ENCODE results near the gene SRRM4.

Gene SRRM4

GRCh38 chr12:118981285-118982211, at the start of gene SRRM4:
TSS of gene SRRM4 (plus strand) at chr12:118981541. CDS start at chr12:118981883, 342 bp downstream.
- TF ChIP-seq CTCF (IDR thresholded peaks at IDR 0.05; ENCODE audit: control insufficient read depth, extremely low read depth, insufficient read depth) = no peak
- DNase-seq (ENCODE audit: low read depth) = no peak
- H3K4me3 ChIP-seq (ENCODE audit: low read depth, low read length) = no peak within 1 kb of the TSS

- no peak for DNase-seq (ENCODE audit: low read depth)
- TF ChIP-seq CTCF (IDR thresholded peaks at IDR 0.05; ENCODE audit: control insufficient read depth, extremely low read depth, insufficient read depth) = no peak
- no peak overlapping the region for H3K4me3 ChIP-seq (ENCODE audit: low read depth, low read length)
These were observed 35.1 kb upstream of the SRRM4 start for GRCh38 chr12:118946256-118946655.

- no peak overlapping the region for H3K4me3 ChIP-seq (ENCODE audit: low read depth, low read length)
- no peak for DNase-seq (ENCODE audit: low read depth)
- TF ChIP-seq CTCF (IDR thresholded peaks at IDR 0.05; ENCODE audit: control insufficient read depth, extremely low read depth, insufficient read depth) = no peak
These were observed 22.8 kb upstream of the SRRM4 start for GRCh38 chr12:118958520-118958919.

- H3K4me3 ChIP-seq (ENCODE audit: low read depth, low read length) = no peak overlapping the region
- no peak for TF ChIP-seq CTCF (IDR thresholded peaks at IDR 0.05; ENCODE audit: control insufficient read depth, extremely low read depth, insufficient read depth)
- no peak for DNase-seq (ENCODE audit: low read depth)
These were observed 22.0 kb upstream of the SRRM4 start for GRCh38 chr12:118959348-118959747.

GRCh38 chr12:118959985-118960560, 21.3 kb upstream of the SRRM4 start:
- DNase-seq (ENCODE audit: low read depth) = no peak
- H3K4me3 ChIP-seq (ENCODE audit: low read depth, low read length) = no peak overlapping the region

GRCh38 chr12:118960865-118961264, 20.5 kb upstream of the SRRM4 start:
- TF ChIP-seq CTCF (IDR thresholded peaks at IDR 0.05; ENCODE audit: control insufficient read depth, extremely low read depth, insufficient read depth) = no peak
- H3K4me3 ChIP-seq (ENCODE audit: low read depth, low read length) = no peak overlapping the region
- DNase-seq (ENCODE audit: low read depth) = no peak

More at GRCh38 chr12:118959985-118960560, 21.3 kb upstream of the SRRM4 start:
- TF ChIP-seq CTCF (IDR thresholded peaks at IDR 0.05; ENCODE audit: control insufficient read depth, extremely low read depth, insufficient read depth) = no peak
